HG02943 (cell line): Measurements from ENCODE around the gene NPPB.

ENCODE experiments used
- ATAC-seq: cut with Tn5 transposase; IDR thresholded peaks from one replicate; pipeline ENCODE4 v1.9.1; 2021; ENCODE audit warnings: mild to moderate bottlenecking, low read depth, moderate library complexity; ENCODE audit not compliant: unreplicated experiment

The NPPB gene

DNA sequence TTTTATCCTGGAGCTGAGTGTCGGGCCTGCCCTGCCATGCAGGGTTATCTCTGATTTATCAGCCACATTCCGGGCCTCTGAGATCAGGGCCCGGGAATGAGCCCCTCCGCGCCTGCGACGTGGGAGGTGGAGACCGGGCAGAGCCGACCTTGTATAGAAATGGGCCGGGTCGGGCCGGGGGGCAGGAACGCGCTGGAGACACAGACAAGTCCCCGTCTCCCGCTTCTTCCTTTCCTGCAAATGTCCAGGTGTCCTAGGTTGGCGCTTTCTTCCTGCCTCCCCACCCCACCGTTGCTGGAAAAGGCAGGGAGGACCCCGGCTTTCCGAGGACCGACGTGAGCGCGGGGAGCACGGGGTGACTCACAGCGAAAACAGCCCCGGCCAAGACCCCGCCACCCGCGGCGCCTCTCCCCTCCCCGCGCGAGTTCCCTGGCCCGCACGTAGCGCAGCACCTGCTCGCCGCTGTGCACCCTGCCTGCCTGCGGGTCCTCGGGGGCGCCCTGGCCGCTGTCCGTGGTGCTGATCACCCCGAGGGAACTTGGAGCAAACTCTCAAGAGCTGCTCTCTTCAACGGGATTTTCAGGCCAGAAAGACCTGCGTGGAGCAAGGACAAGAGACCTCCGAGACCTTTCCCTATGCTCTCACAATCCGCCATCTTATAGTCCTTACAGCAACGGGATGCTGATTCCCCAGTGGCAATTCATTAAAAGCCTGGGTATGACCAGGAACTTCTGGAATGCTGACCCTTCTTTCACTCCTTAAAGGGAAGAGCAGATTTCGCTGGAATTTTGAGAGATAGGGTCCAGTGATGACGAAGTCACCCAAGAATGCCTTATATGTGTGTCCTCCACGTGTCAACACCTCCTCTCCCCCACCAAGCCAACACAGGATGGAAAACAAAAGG, 475 bp upstream of the NPPB start:
- no peak for ATAC-seq

- ATAC-seq = no peak
Measured at GRCh38 chr1:11858158-11858557, 587 bp downstream of the NPPB start.

DNA sequence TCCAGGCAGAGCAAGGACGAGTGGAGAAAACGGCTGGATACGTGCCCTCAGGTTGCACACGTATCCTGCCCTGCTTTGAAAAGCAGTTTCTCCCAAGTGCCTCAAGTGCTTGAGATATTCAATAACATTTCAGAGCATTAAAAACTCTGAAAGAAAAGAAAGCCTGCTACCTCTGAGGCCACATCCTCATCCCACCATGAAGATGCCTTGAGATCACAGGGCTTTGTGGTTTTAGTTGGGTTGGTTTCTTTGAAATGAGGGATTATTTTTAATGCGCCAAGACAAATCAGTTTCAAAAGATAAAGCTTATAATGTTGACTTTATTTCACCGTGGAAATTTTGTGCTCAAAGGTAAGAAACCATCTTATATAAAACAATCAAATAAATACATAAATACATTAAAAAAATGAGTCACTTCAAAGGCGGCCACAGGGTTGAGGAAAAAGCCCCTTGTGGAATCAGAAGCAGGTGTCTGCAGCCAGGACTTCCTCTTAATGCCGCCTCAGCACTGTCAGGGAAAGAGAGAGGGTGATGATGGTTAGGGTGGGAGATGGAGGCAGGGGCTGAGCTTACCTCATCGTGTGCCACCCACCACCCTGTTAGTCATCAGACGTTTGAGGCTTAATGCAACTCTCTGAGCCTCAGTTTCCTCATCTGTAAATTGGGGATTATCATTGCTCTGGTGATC, 1.4 kb downstream of the NPPB start:
- ATAC-seq = no peak

GRCh38 chr1:11856698-11857097, 2.0 kb downstream of the NPPB start:
- no peak for ATAC-seq

DNA sequence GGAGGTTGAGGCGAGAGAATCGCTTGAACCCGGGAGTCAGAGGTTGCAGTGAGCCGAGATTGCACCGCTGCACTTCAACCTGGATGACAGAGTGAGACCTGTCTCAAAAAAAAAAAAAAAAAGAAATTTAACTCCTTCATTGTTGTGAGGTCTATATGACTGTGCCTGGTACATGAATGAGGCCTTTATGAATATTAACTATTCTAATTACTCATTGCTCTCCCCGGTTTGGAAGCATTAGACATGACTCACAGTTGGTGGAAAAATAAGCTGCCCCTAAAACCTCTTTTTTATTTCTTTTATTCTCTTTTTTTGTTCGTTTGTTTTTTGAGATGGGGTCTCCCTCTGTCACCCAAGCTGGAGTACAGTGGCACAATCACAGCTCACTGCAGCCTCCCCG, 3.3 kb downstream of the NPPB start:
- ATAC-seq = no peak

DNA sequence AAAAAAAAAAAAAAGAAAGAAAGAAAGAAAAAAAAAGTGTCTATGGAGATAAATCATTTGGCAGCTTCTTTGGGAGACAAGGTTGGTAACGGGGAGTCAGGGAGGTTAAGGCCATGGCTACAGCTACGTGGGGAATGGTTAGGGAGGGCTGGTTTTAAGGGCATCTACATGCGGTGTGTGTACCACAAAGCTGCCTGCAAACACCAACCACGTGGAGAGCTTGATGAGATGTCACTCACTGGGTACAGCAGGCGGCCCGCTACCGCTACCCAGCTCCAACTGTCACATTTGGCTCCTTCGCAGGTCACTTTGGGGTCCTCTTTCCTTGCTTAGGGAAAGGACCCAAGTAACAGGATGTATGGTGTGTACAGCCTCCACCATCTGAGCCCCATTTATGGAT, 4.2 kb downstream of the NPPB start:
- ATAC-seq = no peak

- ATAC-seq = no peak
Measured at GRCh38 chr1:11851180-11851579, 7.6 kb downstream of the NPPB start.

- ATAC-seq = no peak
Measured at GRCh38 chr1:11850156-11850555, 8.6 kb downstream of the NPPB start.

GRCh38 chr1:11848373-11848700, 10.4 kb downstream of the NPPB start:
- no peak for ATAC-seq

DNA sequence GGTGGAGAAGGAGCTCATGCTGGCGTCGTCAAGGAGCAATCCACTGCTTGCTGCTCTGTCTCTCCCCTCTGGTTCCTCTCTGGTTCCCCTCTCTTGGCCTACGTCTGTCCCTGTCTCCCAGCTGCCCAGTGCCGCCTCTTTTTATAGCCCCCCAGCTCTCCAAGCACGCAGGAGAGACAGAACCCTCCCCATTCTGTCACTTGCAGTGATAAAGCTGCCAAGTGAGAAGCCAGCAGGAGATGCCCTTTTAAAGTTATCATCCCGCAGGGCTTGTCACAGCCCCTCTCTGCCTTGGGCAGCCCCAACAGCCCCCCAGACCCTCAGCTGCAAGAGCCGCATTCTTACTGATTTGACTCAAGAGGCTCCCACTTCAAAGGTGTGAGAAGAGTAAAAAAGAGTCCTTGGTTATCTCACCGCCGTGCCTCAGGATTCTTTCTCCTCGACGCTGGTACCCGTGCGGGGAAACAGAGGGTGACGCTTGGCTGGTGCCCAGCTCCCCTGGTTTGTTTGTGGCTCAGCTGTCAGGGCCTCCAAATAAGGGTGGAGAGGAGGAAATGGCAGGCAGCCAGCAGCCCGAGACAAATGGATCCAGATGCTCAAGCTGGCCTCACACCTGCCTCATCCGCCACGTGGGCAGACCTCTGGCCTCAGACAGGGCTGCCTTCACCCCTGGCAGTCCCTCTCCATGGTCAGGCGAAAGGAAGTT, 10.9 kb downstream of the NPPB start, which contains the start of gene NPPA:
Gene NPPA (minus strand): TSS at position 117 of the 706 bp plus-strand sequence. CDS start 99 bp downstream, at position 18.
- no peak for ATAC-seq

- ATAC-seq = no peak
Measured at GRCh38 chr1:11845641-11846335, 13.0 kb downstream of the NPPB start.

DNA sequence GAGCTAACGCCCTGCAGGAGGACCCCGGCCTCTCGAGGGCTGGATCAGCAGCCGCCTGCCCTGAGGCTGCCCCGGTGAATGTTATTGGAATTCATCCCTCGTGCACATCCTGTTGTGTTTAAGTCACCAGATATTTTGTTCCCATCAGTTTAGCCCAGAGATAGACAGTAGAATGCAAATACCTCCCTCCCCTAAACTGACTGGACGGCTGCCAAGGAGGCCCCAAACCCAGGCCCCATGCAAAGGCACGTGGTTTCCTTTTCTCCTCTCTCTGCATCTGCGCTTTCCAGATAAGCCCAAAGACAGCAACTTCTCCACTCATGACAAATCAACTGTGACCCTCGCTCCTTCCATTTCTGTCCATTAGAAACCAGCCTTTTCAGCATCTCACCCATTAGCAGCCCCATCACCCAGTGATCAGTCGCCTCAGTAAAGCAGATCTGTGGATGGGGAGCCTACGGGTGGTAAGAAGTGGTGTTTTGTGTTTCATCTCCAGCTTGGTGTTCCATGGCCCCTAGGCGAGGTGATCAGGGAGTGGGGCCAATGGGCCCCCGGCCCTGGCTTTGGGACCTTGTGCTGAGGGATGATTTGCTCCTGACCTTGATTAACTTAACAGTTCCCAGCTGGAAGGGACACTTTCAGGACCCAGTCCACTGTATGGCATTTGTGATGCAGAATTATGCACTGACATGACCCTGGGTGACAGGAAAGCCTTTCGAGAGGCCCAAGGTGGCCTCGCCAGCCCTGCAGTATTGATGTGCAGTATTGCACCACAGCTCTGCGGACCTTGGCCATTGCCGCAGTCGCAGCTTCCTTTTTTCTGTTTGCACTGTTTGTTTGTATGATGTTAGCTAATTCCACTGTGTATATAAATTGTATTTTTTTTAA, 16.3 kb downstream of the NPPB start:
- ATAC-seq = no peak

DNA sequence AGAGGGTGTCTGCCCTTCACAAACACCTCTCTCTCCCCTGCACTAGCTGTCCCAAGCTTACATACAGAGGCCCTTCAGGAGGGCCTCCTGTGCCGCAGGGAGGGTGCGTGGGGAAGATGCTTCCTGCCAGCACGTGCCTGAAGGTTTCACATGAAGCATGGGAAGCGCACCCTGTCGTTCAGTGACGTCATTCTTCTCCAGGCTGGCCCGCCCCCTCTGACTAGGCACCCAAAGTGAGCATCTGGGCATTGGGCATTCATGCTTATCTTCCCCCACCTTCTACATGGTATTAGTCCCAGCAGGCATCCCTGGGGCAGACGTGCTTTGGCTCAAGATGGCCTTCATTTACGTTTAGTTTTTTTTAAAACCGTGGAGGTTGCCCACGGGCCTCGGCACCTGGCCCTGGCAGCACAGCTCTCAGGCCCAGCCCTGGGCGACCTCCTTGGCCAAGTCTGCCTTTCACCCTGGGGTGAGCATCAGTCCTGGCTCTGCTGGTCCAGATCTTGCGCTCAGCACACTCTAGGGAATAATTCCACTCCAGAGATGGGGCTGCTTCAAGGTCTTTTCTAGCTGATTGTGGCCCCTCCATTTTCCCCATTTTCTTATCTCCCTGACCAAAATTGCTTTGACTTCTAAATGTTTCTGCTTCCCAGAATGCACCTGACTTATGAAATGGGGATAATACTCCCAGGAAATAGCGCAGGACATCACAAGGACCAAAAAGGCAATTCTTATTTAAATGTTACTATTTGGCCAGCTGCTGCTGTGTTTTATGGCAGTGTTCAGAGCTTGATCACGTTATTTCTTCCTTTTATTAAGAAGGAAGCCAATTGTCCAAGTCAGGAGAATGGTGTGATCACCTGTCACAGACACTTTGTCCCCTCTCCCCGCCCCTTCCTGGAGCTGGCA, 17.2 kb downstream of the NPPB start:
- ATAC-seq = no peak

GRCh38 chr1:11839727-11840705, 18.7 kb downstream of the NPPB start:
- no peak for ATAC-seq

DNA sequence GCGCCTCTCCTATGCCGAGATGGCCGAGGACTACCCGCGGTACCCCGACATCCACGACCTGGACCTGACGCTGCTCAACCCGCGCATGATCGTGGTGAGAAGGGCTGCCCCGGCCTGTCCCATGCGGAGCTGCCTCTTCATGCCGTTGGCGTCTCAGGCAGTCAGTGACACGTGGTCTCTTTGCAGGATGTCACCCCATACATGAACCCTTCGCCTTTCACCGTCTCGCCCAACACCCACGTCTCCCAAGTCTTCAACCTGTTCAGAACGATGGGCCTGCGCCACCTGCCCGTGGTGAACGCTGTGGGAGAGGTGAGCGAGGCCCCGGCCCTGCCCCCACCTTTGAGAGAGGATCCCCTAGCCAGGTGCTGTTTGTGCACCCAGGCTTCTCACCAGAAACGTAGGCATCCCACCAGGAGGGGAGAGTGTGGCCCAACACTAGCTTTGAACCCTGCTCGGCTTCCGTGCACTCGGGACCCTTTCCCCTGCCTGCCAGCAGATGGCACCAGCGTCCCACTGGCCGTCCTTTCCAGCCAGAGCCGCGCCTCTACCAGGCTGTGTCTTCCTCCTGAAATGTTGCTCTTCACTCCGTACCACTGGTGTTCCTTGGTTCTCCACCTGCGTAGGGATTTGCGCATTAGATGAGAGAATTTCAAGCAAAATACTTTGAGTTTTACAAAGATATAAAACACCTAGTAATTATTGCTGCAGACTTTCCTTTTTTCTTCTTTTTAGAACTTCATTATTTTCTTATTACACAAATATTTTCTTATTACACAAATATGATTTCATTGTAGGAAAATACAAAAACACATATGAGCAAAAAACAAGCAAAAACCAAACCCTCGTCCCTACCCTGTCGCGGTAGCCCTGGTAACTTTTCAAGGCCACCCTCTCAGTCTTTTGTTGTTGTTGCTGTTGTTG, 20.1 kb downstream of the NPPB start:
- ATAC-seq = no peak

- no peak for ATAC-seq
Measured at GRCh38 chr1:11837767-11838348, 20.9 kb downstream of the NPPB start.
